ENCODE data around the gene CDC14A.
"Not testable (repeated sequence)": the region's sequence is repeated elsewhere in the genome, so short reads cannot be mapped to it uniquely, and the experiment has no call there.

The CDC14A gene, protein sequence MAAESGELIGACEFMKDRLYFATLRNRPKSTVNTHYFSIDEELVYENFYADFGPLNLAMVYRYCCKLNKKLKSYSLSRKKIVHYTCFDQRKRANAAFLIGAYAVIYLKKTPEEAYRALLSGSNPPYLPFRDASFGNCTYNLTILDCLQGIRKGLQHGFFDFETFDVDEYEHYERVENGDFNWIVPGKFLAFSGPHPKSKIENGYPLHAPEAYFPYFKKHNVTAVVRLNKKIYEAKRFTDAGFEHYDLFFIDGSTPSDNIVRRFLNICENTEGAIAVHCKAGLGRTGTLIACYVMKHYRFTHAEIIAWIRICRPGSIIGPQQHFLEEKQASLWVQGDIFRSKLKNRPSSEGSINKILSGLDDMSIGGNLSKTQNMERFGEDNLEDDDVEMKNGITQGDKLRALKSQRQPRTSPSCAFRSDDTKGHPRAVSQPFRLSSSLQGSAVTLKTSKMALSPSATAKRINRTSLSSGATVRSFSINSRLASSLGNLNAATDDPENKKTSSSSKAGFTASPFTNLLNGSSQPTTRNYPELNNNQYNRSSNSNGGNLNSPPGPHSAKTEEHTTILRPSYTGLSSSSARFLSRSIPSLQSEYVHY

GRCh38 chr1:100352267-100353070, at the start of gene CDC14A:
TSS of gene CDC14A (plus strand) at chr1:100352506. CDS start at chr1:100352955, 449 bp downstream.
- DNase-seq: peak; percentile 82

DNA sequence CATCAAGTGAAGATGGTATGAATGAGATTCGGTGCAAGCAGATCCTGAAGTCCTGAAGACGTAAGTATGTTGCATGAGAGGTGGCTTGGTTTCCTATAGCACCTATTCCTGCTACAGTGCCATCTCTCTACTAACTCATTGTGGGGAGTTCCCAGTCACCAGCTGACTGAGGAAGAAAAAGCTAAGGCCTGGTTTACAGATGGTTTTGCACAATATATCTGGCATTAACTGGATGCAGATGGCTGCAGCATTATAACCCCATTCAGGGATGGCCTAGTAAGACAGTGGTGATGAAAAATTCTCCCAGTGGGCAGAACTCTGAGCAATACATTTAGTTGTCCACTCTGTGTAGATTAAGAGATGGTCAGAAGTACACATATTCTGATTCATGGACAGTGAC, 49.6 kb upstream of the CDC14A start:
- no peak for DNase-seq

GRCh38 chr1:100304227-100304626, 48.1 kb upstream of the CDC14A start:
- DNase-seq: no peak

DNA sequence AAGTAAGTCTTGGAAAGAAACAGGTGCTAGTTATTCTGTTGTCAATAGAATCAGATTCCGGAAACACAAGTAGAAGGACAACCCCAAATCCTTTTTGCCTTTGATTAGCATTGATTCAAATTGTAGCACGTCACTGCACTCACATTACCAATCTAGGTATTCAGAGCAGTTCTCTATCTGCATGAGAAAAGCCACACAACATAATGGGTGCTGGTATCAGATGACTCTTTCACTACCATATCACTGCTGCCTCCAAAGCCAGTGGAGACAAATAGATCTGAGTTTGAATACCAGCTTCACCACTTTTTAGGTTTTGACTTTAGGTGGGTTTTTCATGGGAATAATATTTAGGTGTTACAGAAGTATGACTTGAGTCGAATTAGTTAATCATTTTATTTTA, 47.4 kb upstream of the CDC14A start:
- DNase-seq: no peak

- no peak for DNase-seq
Measured at GRCh38 chr1:100305954-100306353, 46.4 kb upstream of the CDC14A start.

GRCh38 chr1:100306735-100307313, 45.5 kb upstream of the CDC14A start:
- DNase-seq: no peak

DNA sequence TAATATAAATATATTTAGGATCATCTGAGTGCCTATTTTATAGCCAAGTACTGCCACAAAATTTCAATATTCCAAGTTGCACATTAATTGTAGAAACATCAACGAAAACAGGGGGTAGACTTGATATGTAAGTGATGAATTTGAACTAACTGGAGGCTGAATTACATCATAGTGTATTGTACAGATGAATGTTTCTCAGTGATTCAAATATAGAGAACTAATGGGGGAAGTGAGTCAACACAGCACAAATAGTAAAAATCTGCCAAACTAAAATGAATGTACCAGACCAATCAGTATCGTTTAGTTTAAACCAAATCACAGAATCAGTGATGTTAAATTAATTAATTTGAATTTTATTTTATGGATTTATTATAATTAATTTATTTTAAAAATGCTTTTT, 43.5 kb upstream of the CDC14A start:
- no peak for DNase-seq

DNA sequence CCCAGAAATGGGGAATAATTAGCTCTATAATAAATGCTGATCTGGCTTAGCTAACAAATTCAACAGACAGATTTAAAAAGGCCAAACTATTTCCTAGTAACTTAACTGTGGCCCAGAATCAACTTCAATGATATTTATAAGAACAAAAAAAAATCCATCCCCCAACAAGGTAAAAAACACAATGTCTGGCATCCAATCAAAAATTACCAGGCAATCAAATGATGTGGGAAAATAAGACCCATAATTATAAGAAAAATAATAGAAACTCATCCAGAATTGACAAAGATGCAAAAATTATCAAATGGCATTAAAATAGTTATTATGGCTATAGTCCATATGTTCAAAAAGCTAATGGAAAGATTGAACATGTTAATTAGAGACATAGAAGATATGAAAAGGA, 42.4 kb upstream of the CDC14A start:
- no peak for DNase-seq

- no peak for DNase-seq
Measured at GRCh38 chr1:100313382-100313781, 38.9 kb upstream of the CDC14A start.

DNA sequence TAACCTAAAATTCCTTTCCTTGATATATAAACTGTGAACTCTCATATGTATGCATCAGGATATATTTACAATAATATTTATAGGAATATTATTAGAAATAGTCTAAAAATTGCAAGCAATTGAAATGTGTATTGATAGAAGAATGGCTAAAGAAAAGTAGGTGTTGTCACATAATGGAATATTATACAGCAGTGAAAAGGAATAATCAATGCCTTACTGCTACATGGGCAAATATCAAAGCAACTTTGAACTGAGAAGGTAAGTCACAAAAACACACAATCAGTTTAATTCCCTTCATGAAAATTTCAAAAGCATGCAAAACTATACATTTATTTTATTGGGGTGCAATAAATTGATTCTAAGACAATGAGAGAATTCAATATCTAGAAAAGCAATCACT, 35.7 kb upstream of the CDC14A start:
- DNase-seq: no peak

DNA sequence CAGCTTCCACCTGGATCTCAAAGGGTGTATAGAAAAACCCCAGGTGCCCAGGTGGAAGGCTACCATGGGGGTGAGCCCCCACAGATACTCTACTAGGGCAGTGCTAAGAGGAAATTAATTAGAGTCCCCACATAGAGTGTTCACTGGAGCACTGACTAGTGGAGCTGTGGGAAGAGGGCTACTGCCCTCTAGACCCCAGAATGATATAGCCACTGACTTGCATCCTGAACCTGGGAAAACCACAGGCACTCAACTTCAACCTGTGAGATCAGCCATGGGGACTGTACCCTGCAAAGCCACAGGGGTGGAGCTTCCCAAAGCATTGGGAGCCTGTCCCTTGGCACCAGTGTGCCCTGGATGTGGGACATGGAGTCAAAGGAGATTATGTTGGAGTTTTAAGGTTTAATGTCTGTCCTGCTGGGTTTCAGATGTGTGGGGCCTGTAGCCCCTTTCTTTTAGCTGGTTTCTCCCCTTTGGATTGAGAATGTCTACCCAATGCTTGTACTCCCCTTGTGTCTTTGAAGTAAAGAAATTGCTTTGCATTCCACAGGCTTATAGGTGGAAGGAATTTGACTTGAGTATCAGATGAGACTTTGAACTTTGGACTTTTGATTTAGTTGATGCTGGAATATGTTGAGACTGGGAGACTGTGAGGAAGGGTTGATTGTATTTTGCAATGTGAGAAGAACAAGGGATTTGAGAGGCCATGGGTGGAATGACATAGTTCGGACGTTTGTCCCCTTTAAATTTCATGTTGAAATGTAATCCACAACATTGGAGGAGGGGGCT, 31.8 kb upstream of the CDC14A start:
- DNase-seq: no peak

- no peak for DNase-seq
Measured at GRCh38 chr1:100321100-100321493, 31.2 kb upstream of the CDC14A start.

GRCh38 chr1:100321506-100321905, 30.8 kb upstream of the CDC14A start:
- DNase-seq: no peak

DNA sequence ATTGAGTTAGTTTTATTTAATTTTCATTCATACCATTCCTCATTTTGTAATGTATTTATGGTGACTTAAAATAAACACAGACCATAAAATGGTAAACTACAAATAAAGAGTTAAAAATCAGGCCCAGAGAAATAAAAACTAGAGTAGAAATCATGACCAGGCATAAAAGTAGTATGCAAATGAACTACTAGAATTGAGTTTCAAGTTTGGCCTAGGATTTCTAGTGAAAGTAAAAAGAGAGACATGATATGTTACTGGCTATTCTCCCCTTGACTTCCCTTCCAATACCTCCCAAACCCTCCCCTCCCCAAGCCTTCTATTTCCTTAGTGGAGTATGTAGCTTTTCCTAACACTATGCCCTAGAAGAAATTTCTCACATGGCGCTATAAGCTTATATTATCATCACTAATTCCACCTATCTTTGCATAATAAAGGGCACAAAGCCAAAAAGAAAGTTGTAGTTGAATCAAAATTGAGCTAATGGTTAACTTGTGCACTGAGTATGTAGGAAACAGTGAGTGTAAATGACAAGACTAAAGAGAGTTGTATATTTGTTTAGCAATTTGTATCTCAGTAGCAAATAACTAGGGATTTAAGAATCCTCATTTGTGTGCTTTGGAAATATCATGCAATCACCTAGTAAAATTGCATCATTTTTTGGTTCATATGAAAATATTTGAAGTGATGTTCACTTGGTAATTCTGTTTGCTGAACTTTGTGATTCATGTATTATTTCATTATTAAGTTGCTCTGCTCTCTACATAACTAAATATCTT, 29.7 kb upstream of the CDC14A start:
- no peak for DNase-seq

- no peak for DNase-seq
Measured at GRCh38 chr1:100323419-100324106, 28.7 kb upstream of the CDC14A start.

GRCh38 chr1:100325415-100326324, 26.6 kb upstream of the CDC14A start:
- no peak for DNase-seq

DNA sequence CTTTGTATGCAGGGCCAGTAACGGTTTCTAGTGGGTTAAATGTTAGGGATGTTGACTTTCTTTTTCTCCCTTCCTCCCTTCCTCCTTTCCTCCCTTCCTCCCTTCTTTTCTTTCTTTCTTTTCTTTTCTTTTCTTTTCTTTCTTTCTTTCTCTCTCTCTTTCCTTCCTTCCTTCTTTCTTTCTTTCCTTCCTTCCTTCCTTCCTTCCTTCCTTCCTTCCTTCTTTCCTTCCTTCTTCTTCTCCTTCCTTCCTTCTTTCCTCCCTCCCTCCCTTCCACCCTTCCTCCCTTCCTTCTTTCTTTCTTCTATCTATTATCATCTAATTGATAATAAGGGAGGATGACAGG, 26.0 kb upstream of the CDC14A start:
- DNase-seq: not testable (repeated sequence)

GRCh38 chr1:100328133-100328532, 24.2 kb upstream of the CDC14A start:
- DNase-seq: no peak

GRCh38 chr1:100331146-100331545, 21.2 kb upstream of the CDC14A start:
- DNase-seq: not testable (repeated sequence)

- DNase-seq: no peak
Measured at GRCh38 chr1:100332331-100332730, 20.0 kb upstream of the CDC14A start.

All from activated T-cell treated with anti-CD3 and anti-CD28 coated beads, Interleukin-2, amount 50 U/mL, for 1 hour (primary cell).